OCI-LY7 (cell line): ENCODE results near the gene FMN1. TPM values are rescaled to one million over a fixed set of nuclear protein-coding genes. Genes with fewer than 3 reads are reported as not detected.

Experiments
- BruUV-seq: library from RNA; stranded (reverse); fragments of 400-500 nt; replicated peaks from 2 replicates; lab custom pipeline; 2021; lab: Mats Ljungman, UMichigan
- CTCF ChIA-PET: fragments of 300-600 bp; sonication (Branson Sonifier 250); formaldehyde crosslinking; loops from one replicate; lab custom pipeline; 2022; ENCODE audit warnings: antibody characterized with exemption; ENCODE audit not compliant: unreplicated experiment; lab: Charles Lee
- POLR2A ChIA-PET: fragments of 300-600 bp; sonication (Branson Sonifier 250); formaldehyde crosslinking; loops from one replicate; lab custom pipeline; 2022; ENCODE audit warnings: antibody characterized with exemption; lab: Charles Lee
- DNase-seq: peaks from one replicate; pipeline ENCODE4 v3.0.0-alpha.2; 2015; ENCODE audit warnings: low spot score
- H2AFZ ChIP-seq: fragments of 200-600 bp; sonication (generic), shearing (Covaris generic); 2 replicates; pipeline ENCODE4 v1.6.1; 2014; ENCODE audit warnings: mild to moderate bottlenecking, antibody characterized with exemption, low read length, moderate library complexity
- H3K27ac ChIP-seq: fragments of 200-600 bp; sonication (generic); 2 replicates; pipeline ENCODE4 v1.5.1; 2014; ENCODE audit warnings: mixed run types, low read depth, mild to moderate bottlenecking, moderate library complexity, low read length, inconsistent platforms; ENCODE audit not compliant: poor library complexity, severe bottlenecking
- H3K36me3 ChIP-seq: fragments of 200-600 bp; sonication (generic); 2 replicates; pipeline ENCODE4 v1.6.1; 2014; ENCODE audit warnings: mild to moderate bottlenecking, antibody characterized with exemption, low read length, moderate library complexity, mixed read lengths; ENCODE audit not compliant: insufficient read depth
- H3K4me1 ChIP-seq: fragments of 200-600 bp; sonication (generic); 2 replicates; pipeline ENCODE4 v1.5.1; 2014; ENCODE audit warnings: mild to moderate bottlenecking, low read length; ENCODE audit not compliant: insufficient read depth, poor library complexity, severe bottlenecking
- H3K4me2 ChIP-seq: fragments of 200-600 bp; sonication (generic); 2 replicates; pipeline ENCODE4 v1.6.1; 2014; ENCODE audit warnings: mild to moderate bottlenecking, low read length
- H3K4me3 ChIP-seq: fragments of 200-600 bp; sonication (generic); 2 replicates; pipeline ENCODE4 v1.5.1; 2014; ENCODE audit warnings: mild to moderate bottlenecking, low read depth, low read length; ENCODE audit not compliant: poor library complexity, severe bottlenecking
- H3K79me2 ChIP-seq: fragments of 200-600 bp; sonication (generic); 2 replicates; pipeline ENCODE4 v1.6.1; 2016; ENCODE audit warnings: low read depth, mild to moderate bottlenecking, low read length, moderate library complexity, mixed read lengths; ENCODE audit not compliant: insufficient read depth
- H3K9me2 ChIP-seq: fragments of 200-600 bp; sonication (generic); 2 replicates; pipeline ENCODE4 v1.6.1; 2016; ENCODE audit warnings: mild to moderate bottlenecking, low read length, mixed read lengths; ENCODE audit not compliant: insufficient read depth
- H3K9me3 ChIP-seq: fragments of 200-600 bp; sonication (generic); 2 replicates; pipeline ENCODE4 v1.6.1; 2014; ENCODE audit warnings: mild to moderate bottlenecking, mixed run types, low read length, mixed read lengths
- H4K20me1 ChIP-seq: fragments of 200-600 bp; sonication (generic); 2 replicates; pipeline ENCODE4 v1.6.1; 2014; ENCODE audit warnings: mild to moderate bottlenecking, antibody characterized with exemption, low read length, moderate library complexity, mixed read lengths; ENCODE audit not compliant: insufficient read depth
- EZH2phosphoT487 ChIP-seq: fragments of 200-600 bp; sonication (generic); IDR thresholded peaks from 2 replicates; pipeline ENCODE4 v1.6.1; 2018; ENCODE audit warnings: low read depth, borderline replicate concordance, mild to moderate bottlenecking, mixed run types, antibody characterized with exemption, low read length, moderate library complexity, mixed read lengths
- intact Hi-C: fragments of 100-400 bp; cut with micrococcal nuclease; formaldehyde crosslinking; loops from one replicate; pipeline ENCODE4 v1.10.0; 2022; ENCODE audit not compliant: unreplicated experiment
- total RNA-seq, 2 experiments: library from RNA; depleted of rRNA in 1 of 2; stranded (reverse); fragments of >200 nt in 1 of 2; shearing (Covaris generic) in 1 of 2; gene quantifications; 2 replicates each; pipeline ENCODE4 v1.2.3, GENCODE V29; 2014 to 2022
- TF ChIP-seq, protein P1 (sequence below): fragments of 200-600 bp; sonication (generic); conservative IDR thresholded peaks from 2 replicates; pipeline ENCODE4 v1.5.1; 2014; ENCODE audit warnings: mild to moderate bottlenecking, antibody characterized with exemption, low read length, moderate library complexity, mixed read lengths

FMN1 gene
- total RNA-seq, 2 experiments from 2014 or later = 3.2 to 4.2 TPM

DNA sequence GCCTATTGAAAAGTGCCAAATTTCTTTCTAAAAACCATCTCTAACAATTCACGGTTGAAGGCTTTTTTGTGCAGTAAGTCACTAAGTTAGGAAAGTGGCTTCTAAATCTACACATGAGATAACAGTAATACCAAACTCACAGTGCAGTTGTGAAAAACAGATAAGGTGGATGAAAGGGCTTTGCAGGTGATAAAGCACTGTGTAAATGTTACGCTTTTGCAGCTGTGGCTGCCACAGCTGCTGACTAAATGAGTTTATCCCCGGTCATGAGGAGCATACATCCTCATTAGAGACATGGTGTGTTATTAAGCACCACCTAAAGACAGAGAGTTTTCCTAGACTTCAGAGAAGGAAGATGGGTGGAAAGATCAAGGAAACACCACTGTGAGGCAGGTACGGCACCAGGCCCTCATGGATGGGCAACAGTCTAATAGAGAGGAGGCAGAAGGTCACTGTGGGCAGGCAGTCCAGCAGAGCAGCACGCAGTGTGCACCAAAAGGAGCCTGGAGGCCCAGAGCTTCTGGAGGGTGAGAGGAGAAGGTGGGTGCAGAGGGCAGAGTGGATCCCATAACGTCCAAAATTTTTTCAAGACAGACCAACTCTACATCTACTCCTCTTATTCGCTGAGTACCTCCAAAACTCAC lies 68.5 kb downstream of the FMN1 start:
- POLR2A ChIA-PET = no interaction called here
- no peak overlapping the region for H2AFZ ChIP-seq

DNA sequence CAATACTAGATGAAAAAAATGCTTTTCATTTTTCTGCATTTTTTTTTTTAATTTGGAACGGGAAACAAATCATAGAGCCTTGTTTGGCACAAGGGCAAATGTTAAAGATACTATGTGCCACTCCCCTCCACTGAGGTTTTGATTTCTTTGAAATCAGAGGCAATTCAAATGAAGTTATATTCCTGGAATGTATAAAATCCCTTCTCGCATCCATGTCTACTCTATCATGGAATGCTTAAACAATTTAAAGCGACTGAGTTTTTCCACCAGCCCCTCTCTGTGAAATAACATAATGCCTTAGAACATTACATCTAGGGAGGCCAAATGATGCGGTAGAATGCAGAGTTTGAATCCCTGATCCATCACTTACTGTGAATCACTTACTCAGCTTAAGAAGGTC lies 69.7 kb downstream of the FMN1 start:
- DNase-seq = no peak
- no peaks in the 10 kb centered on the region for H3K36me3 ChIP-seq
- H4K20me1 ChIP-seq = no peaks in the 10 kb centered on the region
- no peak overlapping the region for H3K4me3 ChIP-seq
- H3K9me2 ChIP-seq = no peaks in the 10 kb centered on the region
- TF ChIP-seq, protein P1, sequence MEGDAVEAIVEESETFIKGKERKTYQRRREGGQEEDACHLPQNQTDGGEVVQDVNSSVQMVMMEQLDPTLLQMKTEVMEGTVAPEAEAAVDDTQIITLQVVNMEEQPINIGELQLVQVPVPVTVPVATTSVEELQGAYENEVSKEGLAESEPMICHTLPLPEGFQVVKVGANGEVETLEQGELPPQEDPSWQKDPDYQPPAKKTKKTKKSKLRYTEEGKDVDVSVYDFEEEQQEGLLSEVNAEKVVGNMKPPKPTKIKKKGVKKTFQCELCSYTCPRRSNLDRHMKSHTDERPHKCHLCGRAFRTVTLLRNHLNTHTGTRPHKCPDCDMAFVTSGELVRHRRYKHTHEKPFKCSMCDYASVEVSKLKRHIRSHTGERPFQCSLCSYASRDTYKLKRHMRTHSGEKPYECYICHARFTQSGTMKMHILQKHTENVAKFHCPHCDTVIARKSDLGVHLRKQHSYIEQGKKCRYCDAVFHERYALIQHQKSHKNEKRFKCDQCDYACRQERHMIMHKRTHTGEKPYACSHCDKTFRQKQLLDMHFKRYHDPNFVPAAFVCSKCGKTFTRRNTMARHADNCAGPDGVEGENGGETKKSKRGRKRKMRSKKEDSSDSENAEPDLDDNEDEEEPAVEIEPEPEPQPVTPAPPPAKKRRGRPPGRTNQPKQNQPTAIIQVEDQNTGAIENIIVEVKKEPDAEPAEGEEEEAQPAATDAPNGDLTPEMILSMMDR = no peak
- no peak for TF ChIP-seq EZH2phosphoT487
- POLR2A ChIA-PET = no interaction called here
- H3K79me2 ChIP-seq = no peaks in the 10 kb centered on the region
- no peak overlapping the region for H3K27ac ChIP-seq
- CTCF ChIA-PET = no interaction called here
- peaks cover 10% of the 10 kb centered on the region for H3K4me1 ChIP-seq
- H3K4me2 ChIP-seq = no peak overlapping the region
- intact Hi-C loops = no loop called here
- H2AFZ ChIP-seq = no peak overlapping the region
- no peaks in the 10 kb centered on the region for H3K9me3 ChIP-seq
- BruUV-seq = no TSS peak

More for the DNA sequence above, 68.5 kb downstream of the FMN1 start:
- no peak overlapping the region for H3K4me3 ChIP-seq
- H3K9me3 ChIP-seq = no peaks in the 10 kb centered on the region
- H3K9me2 ChIP-seq = no peaks in the 10 kb centered on the region
- no TSS peak for BruUV-seq
- peaks cover 10% of the 10 kb centered on the region for H3K4me1 ChIP-seq
- CTCF ChIA-PET = no interaction called here
- no peaks in the 10 kb centered on the region for H4K20me1 ChIP-seq
- 0 out of 2 replicates have a peak overlapping the region, but pooled peaks have one; percentile 4 for H3K4me2 ChIP-seq
- intact Hi-C loops = no loop called here
- no peak for DNase-seq
- no peak overlapping the region for H3K27ac ChIP-seq
- H3K79me2 ChIP-seq = no peaks in the 10 kb centered on the region
- no peaks in the 10 kb centered on the region for H3K36me3 ChIP-seq
- TF ChIP-seq EZH2phosphoT487 = no peak
- TF ChIP-seq, protein P1 = no peak

DNA sequence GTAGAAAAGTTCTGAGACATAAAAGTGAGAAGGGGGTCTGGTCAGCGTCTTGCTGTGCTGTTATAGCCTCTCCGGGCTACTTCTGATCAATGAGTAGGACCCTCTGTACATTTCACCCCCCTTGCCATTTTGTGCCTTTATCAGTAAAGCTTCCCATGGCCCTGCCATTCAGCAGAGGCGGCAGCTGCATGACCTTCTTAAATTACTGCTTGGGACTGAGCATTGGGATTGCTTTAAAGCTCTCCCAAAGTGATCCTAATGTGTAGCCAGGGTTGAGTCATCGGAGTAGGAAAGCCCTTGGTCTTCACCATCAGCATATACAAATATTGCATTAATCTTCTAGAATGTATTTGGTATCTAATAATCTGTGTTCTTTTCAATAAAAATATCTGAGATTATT lies 70.2 kb downstream of the FMN1 start:
- H3K27ac ChIP-seq = no peak overlapping the region
- CTCF ChIA-PET = no interaction called here
- H3K9me3 ChIP-seq = no peaks in the 10 kb centered on the region
- DNase-seq = no peak
- no peaks in the 10 kb centered on the region for H3K79me2 ChIP-seq
- H3K4me3 ChIP-seq = no peak overlapping the region
- no peaks in the 10 kb centered on the region for H3K9me2 ChIP-seq
- H3K36me3 ChIP-seq = no peaks in the 10 kb centered on the region
- TF ChIP-seq, protein P1 = no peak
- no peak for TF ChIP-seq EZH2phosphoT487
- no peaks in the 10 kb centered on the region for H4K20me1 ChIP-seq
- peaks cover 10% of the 10 kb centered on the region for H3K4me1 ChIP-seq
- no peak overlapping the region for H2AFZ ChIP-seq
- BruUV-seq = no TSS peak
- intact Hi-C loops = no loop called here
- no peak overlapping the region for H3K4me2 ChIP-seq
- POLR2A ChIA-PET = interaction anchor here (0.5 to 0.9 kb wide), 2 partner anchors 46 to 369 kb away, joined by 3 read pairs; no protein-coding TSS in a partner anchor
